ENCODE measurements around the gene RPS16.

Gene RPS16

GRCh38 chr19:39405958-39406655 is 29.6 kb downstream of the RPS16 start:
- no peak for DNase-seq

GRCh38 chr19:39405261-39405957 is 30.3 kb downstream of the RPS16 start:
- DNase-seq, result no peak

- no peak for DNase-seq
Observed at GRCh38 chr19:39403331-39404312, 32.1 kb downstream of the RPS16 start.

GRCh38 chr19:39402346-39403300 is 33.1 kb downstream of the RPS16 start:
- DNase-seq, result peak; percentile 48

GRCh38 chr19:39401549-39402345 is 34.0 kb downstream of the RPS16 start:
- DNase-seq, result no peak

GRCh38 chr19:39401070-39401548 is 34.6 kb downstream of the RPS16 start:
- no peak for DNase-seq

- no peak for DNase-seq
Observed at GRCh38 chr19:39400061-39400460, 35.7 kb downstream of the RPS16 start.

- DNase-seq, result no peak
Observed at GRCh38 chr19:39399668-39400050, 36.1 kb downstream of the RPS16 start.

- DNase-seq, result no peak
Observed at GRCh38 chr19:39398297-39398864, 37.4 kb downstream of the RPS16 start.

- peak; percentile 57 for DNase-seq
Observed at GRCh38 chr19:39397360-39398296, 38.1 kb downstream of the RPS16 start.

GRCh38 chr19:39390751-39391437 is 44.9 kb downstream of the RPS16 start, which contains the start of the genes MED29 and PAF1:
Gene MED29 (plus strand): TSS chr19:39391378. CDS start chr19:39391423, 45 bp downstream.
Gene PAF1 (minus strand): TSS chr19:39391106. CDS start chr19:39390864, 242 bp downstream.
- peak; percentile 99 for DNase-seq

GRCh38 chr19:39390451-39390750 is 45.3 kb downstream of the RPS16 start:
- no peak for DNase-seq

- no peak for DNase-seq
Observed at GRCh38 chr19:39389631-39390414, 45.9 kb downstream of the RPS16 start.

- no peak for DNase-seq
Observed at GRCh38 chr19:39388657-39389056, 47.1 kb downstream of the RPS16 start.

GRCh38 chr19:39386557-39386956 is 49.2 kb downstream of the RPS16 start:
- no peak for DNase-seq

- DNase-seq, result no peak
Observed at GRCh38 chr19:39385629-39386411, 49.9 kb downstream of the RPS16 start.
